H1 (cell line): ENCODE data around the gene UBE3C. TPM values are rescaled to one million over a fixed set of nuclear protein-coding genes. Genes with fewer than 3 reads are reported as not detected.

Experiments
- BACH1 ChIP-seq: IDR thresholded peaks from 2 replicates; pipeline ENCODE4 v1.6.1; 2012; ENCODE audit warnings: low read length, improper control_type of control experiment
- BCL11A ChIP-seq, 2 experiments: IDR thresholded peaks; one replicate each; pipeline ENCODE4 v1.6.1; 2011; ENCODE audit warnings: low read depth in 2 of 2, low read length in 2 of 2, mild to moderate bottlenecking in 2 of 2
- CEBPB ChIP-seq: IDR thresholded peaks from 2 replicates; pipeline ENCODE4 v1.6.1; 2012; ENCODE audit warnings: low read depth, low read length
- CHD7 ChIP-seq: fragments of 300-600 bp; sonication (generic); IDR thresholded peaks from 2 replicates; pipeline ENCODE4 v1.7.1; 2012; ENCODE audit warnings: low read length, moderate library complexity, mild to moderate bottlenecking, inconsistent platforms; ENCODE audit not compliant: insufficient replicate concordance
- FOSL1 ChIP-seq: IDR thresholded peaks from 2 replicates; pipeline ENCODE4 v1.6.1; 2011; ENCODE audit warnings: mild to moderate bottlenecking, low read depth, low read length, moderate library complexity; ENCODE audit not compliant: insufficient read depth
- GTF2F1 ChIP-seq: IDR thresholded peaks from 2 replicates; pipeline ENCODE4 v1.6.1; 2012; ENCODE audit warnings: low read depth, low read length, improper control_type of control experiment, borderline replicate concordance
- KDM1A ChIP-seq: fragments of 200-600, 300-600 bp; sonication (generic); IDR thresholded peaks from 2 replicates; pipeline ENCODE4 v1.7.1; 2016; ENCODE audit warnings: mild to moderate bottlenecking, low read length, borderline replicate concordance
- POLR2A ChIP-seq, 2 experiments: IDR thresholded peaks; 1 replicate in 1 of 2; 2 replicates in 1 of 2; pipeline ENCODE4 v1.6.1; 2011; ENCODE audit warnings: low read depth in 2 of 2, low read length in 2 of 2, mild to moderate bottlenecking in 2 of 2; ENCODE audit errors: control extremely low read depth in 1 of 2
- RBBP5 ChIP-seq: IDR thresholded peaks from 2 replicates; pipeline ENCODE4 v1.7.1; 2012; ENCODE audit warnings: low read depth, mild to moderate bottlenecking, inconsistent platforms, low read length, moderate library complexity, borderline replicate concordance
- SIX5 ChIP-seq: IDR thresholded peaks from 2 replicates; pipeline ENCODE4 v1.6.1; 2011; ENCODE audit warnings: mild to moderate bottlenecking, low read depth, low read length
- TAF1 ChIP-seq: IDR thresholded peaks from 2 replicates; pipeline ENCODE4 v1.6.1; 2011; ENCODE audit warnings: mild to moderate bottlenecking, low read depth, low read length
- TAF7 ChIP-seq: optimal IDR thresholded peaks from 2 replicates; pipeline ENCODE3; 2011; ENCODE audit warnings: low read depth, mild to moderate bottlenecking, inconsistent platforms, low read length, moderate library complexity, borderline replicate concordance
- TEAD4 ChIP-seq: IDR thresholded peaks from 2 replicates; pipeline ENCODE4 v1.6.1; 2012; ENCODE audit warnings: low read depth, low read length, inconsistent platforms, mixed read lengths
- YY1 ChIP-seq: IDR thresholded peaks from 2 replicates; pipeline ENCODE4 v1.6.1; 2011; ENCODE audit warnings: low read depth, mild to moderate bottlenecking, low read length
- polyA plus RNA-seq, 7 experiments: library from polyadenylated mRNA; depleted of rRNA in 3 of 7; stranded (reverse) in 5 of 7; unstranded in 2 of 7; fragments of >200 nt in 5 of 7; fragments of 200-250 nt in 2 of 7; gene quantifications; 1 replicate in 5 of 7; 2 replicates in 1 of 7; 4 replicates in 1 of 7; pipeline versions ENCODE4 v1.2.1 to v1.2.3, GENCODE V29; 2011 to 2013; ENCODE audit warnings: missing spikeins in 2 of 7, mixed read lengths in 2 of 7
- total RNA-seq: library from RNA; stranded (reverse); fragmentation: NEBNext Ultra II Directional; extraction: Animal tissue kit (Norgen Biotek cat#: 25700); gene quantifications from 2 replicates; pipeline ENCODE4 v1.2.1, GENCODE V29; 2021

Gene UBE3C
- total and polyA plus RNA-seq, 2 of the 8 experiments (the other 6 are each of a cell fraction or from before 2014, with no cell fraction given), result 32.0 to 54.1 TPM

DNA sequence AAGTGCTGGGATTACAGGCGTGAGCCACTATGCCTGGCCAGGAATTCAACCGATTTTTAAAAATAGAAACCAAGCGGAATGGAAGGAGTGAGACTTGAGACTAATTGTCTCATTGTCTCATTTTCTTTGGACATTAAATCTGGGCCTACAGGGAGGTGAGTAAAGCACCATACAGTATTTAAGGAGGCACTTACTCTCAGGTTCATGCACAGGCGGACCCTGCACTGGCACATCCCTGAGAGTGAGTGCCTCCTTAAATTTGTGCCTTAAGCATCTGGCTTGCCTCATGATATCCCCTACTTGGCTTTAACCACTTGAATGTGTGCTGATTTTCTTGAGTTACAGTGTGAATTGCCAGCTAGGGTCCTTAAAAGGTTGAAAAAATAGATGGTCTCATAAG, 10.6 kb downstream of the UBE3C start (continued):
- TF ChIP-seq CHD7, result no peak
- no peak for TF ChIP-seq POLR2A (IDR thresholded peaks at IDR 0.05; ENCODE audit: control extremely low read depth in 1 of 2, low read depth in 2 of 2, low read length in 2 of 2)
- no peak for TF ChIP-seq BCL11A (IDR thresholded peaks at IDR 0.05; ENCODE audit: low read depth in 2 of 2, low read length in 2 of 2)
- no peak for TF ChIP-seq TAF7
- TF ChIP-seq YY1, result no peak
- TF ChIP-seq FOSL1, result no peak
- TF ChIP-seq CEBPB, result no peak
- TF ChIP-seq GTF2F1, result no peak
- TF ChIP-seq TAF1, result no peak
- TF ChIP-seq SIX5, result no peak
- TF ChIP-seq TEAD4, result no peak
- no peak for TF ChIP-seq BACH1
- no peak for TF ChIP-seq KDM1A
- no peak for TF ChIP-seq RBBP5
